ENCODE results near the gene USH1C. TPM values are rescaled to one million over a fixed set of nuclear protein-coding genes. Genes with fewer than 3 reads are reported as not detected.

Gene USH1C
- total RNA-seq, 1 experiment from 2014 or later = not detected

- Histone ChIP-seq H3K9ac (ENCODE audit: low read length) (no peak overlapping the region), H3K4me3 (ENCODE audit: low read length) (no peak overlapping the region), H3K27ac (ENCODE audit: low read length) (no peak overlapping the region), H4K20me1 (ENCODE audit: insufficient read depth, low read depth, low read length) (no peaks in the 10 kb centered on the region), H3K27me3 (ENCODE audit: low read length) (no peaks in the 10 kb centered on the region), H3K4me2 (ENCODE audit: low read depth, low read length, poor library complexity, severe bottlenecking) (no peak overlapping the region), H3K9me2 (replicated peaks; ENCODE audit: insufficient read depth, low read length) (no peaks in the 10 kb centered on the region), H3K9me3 (ENCODE audit: low read length) (no peaks in the 10 kb centered on the region), H3K4me1 (ENCODE audit: low read length) (no peaks in the 10 kb centered on the region), H2AFZ (ENCODE audit: low read length) (no peak overlapping the region), H3K79me2 (ENCODE audit: low read length) (no peaks in the 10 kb centered on the region), H3K36me3 (ENCODE audit: insufficient read depth, low read length) (no peaks in the 10 kb centered on the region)
- no peak for DNase-seq
Observed at GRCh38 chr11:17513853-17514252, 30.4 kb downstream of the USH1C start.

GRCh38 chr11:17512101-17512500 lies 32.1 kb downstream of the USH1C start:
- no peak for DNase-seq
- Histone ChIP-seq H3K9me2 (replicated peaks; ENCODE audit: insufficient read depth, low read length) (no peaks in the 10 kb centered on the region), H3K4me2 (ENCODE audit: low read depth, low read length, poor library complexity, severe bottlenecking) (no peak overlapping the region)

DNA sequence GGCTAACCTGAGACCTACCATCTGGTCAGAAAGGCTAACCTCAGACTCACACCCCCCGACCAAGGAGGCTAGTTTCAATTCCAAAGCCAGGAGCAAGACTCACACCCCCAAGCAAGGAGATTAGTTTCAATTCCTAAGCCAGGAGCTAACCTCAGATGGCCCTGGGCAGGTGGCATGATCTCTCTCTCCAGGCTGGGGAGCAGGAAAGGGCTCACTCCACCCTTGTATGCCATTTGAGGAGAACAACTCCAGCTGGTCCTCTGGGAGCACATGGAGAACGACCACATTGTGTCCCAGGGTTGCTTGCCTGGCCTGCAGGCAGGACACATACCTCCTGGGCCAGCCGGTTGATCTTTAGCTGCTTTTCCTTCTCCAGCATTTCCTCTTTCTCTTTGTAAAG lies 32.6 kb downstream of the USH1C start:
- no peaks in the 10 kb centered on the region for H4K20me1 ChIP-seq (ENCODE audit: insufficient read depth, low read depth, low read length)

More at GRCh38 chr11:17512101-17512500, 32.1 kb downstream of the USH1C start:
- Histone ChIP-seq H3K9ac (ENCODE audit: low read length) (no peak overlapping the region), H3K27ac (ENCODE audit: low read length) (no peak overlapping the region), H3K36me3 (ENCODE audit: insufficient read depth, low read length) (no peaks in the 10 kb centered on the region), H3K27me3 (ENCODE audit: low read length) (no peaks in the 10 kb centered on the region), H2AFZ (ENCODE audit: low read length) (no peak overlapping the region), H3K9me3 (ENCODE audit: low read length) (no peaks in the 10 kb centered on the region), H3K79me2 (ENCODE audit: low read length) (no peaks in the 10 kb centered on the region), H3K4me3 (ENCODE audit: low read length) (no peak overlapping the region), H4K20me1 (ENCODE audit: insufficient read depth, low read depth, low read length) (no peaks in the 10 kb centered on the region), H3K4me1 (ENCODE audit: low read length) (no peaks in the 10 kb centered on the region)

GRCh38 chr11:17510507-17511206 lies 33.6 kb downstream of the USH1C start:
- Histone ChIP-seq H3K9me2 (replicated peaks; ENCODE audit: insufficient read depth, low read length) (no peaks in the 10 kb centered on the region), H3K4me3 (ENCODE audit: low read length) (no peak overlapping the region), H2AFZ (ENCODE audit: low read length) (no peak overlapping the region), H3K9me3 (ENCODE audit: low read length) (no peaks in the 10 kb centered on the region), H3K9ac (ENCODE audit: low read length) (no peak overlapping the region), H3K27me3 (ENCODE audit: low read length) (no peaks in the 10 kb centered on the region), H4K20me1 (ENCODE audit: insufficient read depth, low read depth, low read length) (no peaks in the 10 kb centered on the region), H3K36me3 (ENCODE audit: insufficient read depth, low read length) (no peaks in the 10 kb centered on the region), H3K27ac (ENCODE audit: low read length) (no peak overlapping the region), H3K4me2 (ENCODE audit: low read depth, low read length, poor library complexity, severe bottlenecking) (no peak overlapping the region), H3K4me1 (ENCODE audit: low read length) (no peaks in the 10 kb centered on the region), H3K79me2 (ENCODE audit: low read length) (no peaks in the 10 kb centered on the region)
- DNase-seq = no peak

More for the DNA sequence above, 32.6 kb downstream of the USH1C start:
- H3K4me3 ChIP-seq (ENCODE audit: low read length) = no peak overlapping the region
- H3K9me3 ChIP-seq (ENCODE audit: low read length) = no peaks in the 10 kb centered on the region
- no peaks in the 10 kb centered on the region for H3K9me2 ChIP-seq (replicated peaks; ENCODE audit: insufficient read depth, low read length)
- H3K27me3 ChIP-seq (ENCODE audit: low read length) = no peaks in the 10 kb centered on the region
- H3K4me1 ChIP-seq (ENCODE audit: low read length) = no peaks in the 10 kb centered on the region
- H3K36me3 ChIP-seq (ENCODE audit: insufficient read depth, low read length) = no peaks in the 10 kb centered on the region
- no peak overlapping the region for H2AFZ ChIP-seq (ENCODE audit: low read length)
- H3K79me2 ChIP-seq (ENCODE audit: low read length) = no peaks in the 10 kb centered on the region
- no peak for DNase-seq
- H3K4me2 ChIP-seq (ENCODE audit: low read depth, low read length, poor library complexity, severe bottlenecking) = no peak overlapping the region
- H3K9ac ChIP-seq (ENCODE audit: low read length) = no peak overlapping the region
- H3K27ac ChIP-seq (ENCODE audit: low read length) = no peak overlapping the region

DNA sequence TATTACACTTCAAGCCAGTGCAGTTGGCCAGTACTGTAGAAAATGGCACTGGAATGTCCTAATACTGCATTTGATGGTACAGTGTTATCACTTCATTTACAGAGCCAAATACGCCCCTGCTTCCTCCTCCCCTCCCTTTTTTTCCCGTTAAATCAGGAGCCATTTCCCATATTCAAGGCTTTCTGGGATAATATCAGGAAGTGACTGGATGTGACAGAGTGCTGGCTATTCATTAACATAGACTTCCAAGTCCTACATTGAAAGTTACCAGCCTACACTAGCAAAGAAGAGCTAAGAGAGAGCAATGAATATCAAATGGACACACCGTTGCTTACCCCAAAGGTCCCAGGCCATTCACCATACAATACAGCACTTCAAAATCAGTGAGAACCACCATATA lies 35.4 kb downstream of the USH1C start:
- Histone ChIP-seq H3K79me2 (ENCODE audit: low read length) (no peaks in the 10 kb centered on the region), H3K36me3 (ENCODE audit: insufficient read depth, low read length) (no peaks in the 10 kb centered on the region), H3K9ac (ENCODE audit: low read length) (no peak overlapping the region), H3K9me2 (replicated peaks; ENCODE audit: insufficient read depth, low read length) (no peaks in the 10 kb centered on the region), H3K9me3 (ENCODE audit: low read length) (no peaks in the 10 kb centered on the region), H3K27me3 (ENCODE audit: low read length) (no peaks in the 10 kb centered on the region), H4K20me1 (ENCODE audit: insufficient read depth, low read depth, low read length) (no peaks in the 10 kb centered on the region), H3K4me2 (ENCODE audit: low read depth, low read length, poor library complexity, severe bottlenecking) (no peak overlapping the region), H3K4me3 (ENCODE audit: low read length) (no peak overlapping the region), H3K27ac (ENCODE audit: low read length) (no peak overlapping the region), H2AFZ (ENCODE audit: low read length) (no peak overlapping the region), H3K4me1 (ENCODE audit: low read length) (no peaks in the 10 kb centered on the region)
- no peak for DNase-seq

GRCh38 chr11:17508306-17508705 lies 35.9 kb downstream of the USH1C start:
- DNase-seq = no peak
- no peaks in the 10 kb centered on the region for H3K9me3 ChIP-seq (ENCODE audit: low read length)
- H3K36me3 ChIP-seq (ENCODE audit: insufficient read depth, low read length) = no peaks in the 10 kb centered on the region
- H3K4me2 ChIP-seq (ENCODE audit: low read depth, low read length, poor library complexity, severe bottlenecking) = no peak overlapping the region
- no peaks in the 10 kb centered on the region for H3K79me2 ChIP-seq (ENCODE audit: low read length)
- no peaks in the 10 kb centered on the region for H4K20me1 ChIP-seq (ENCODE audit: insufficient read depth, low read depth, low read length)
- no peak overlapping the region for H3K4me3 ChIP-seq (ENCODE audit: low read length)
- H3K27me3 ChIP-seq (ENCODE audit: low read length) = no peaks in the 10 kb centered on the region
- H3K4me1 ChIP-seq (ENCODE audit: low read length) = no peaks in the 10 kb centered on the region
- no peaks in the 10 kb centered on the region for H3K9me2 ChIP-seq (replicated peaks; ENCODE audit: insufficient read depth, low read length)
- H2AFZ ChIP-seq (ENCODE audit: low read length) = no peak overlapping the region
- H3K9ac ChIP-seq (ENCODE audit: low read length) = no peak overlapping the region
- H3K27ac ChIP-seq (ENCODE audit: low read length) = no peak overlapping the region

- Histone ChIP-seq H3K9me2 (replicated peaks; ENCODE audit: insufficient read depth, low read length) (no peaks in the 10 kb centered on the region), H4K20me1 (ENCODE audit: insufficient read depth, low read depth, low read length) (no peaks in the 10 kb centered on the region), H3K79me2 (ENCODE audit: low read length) (no peaks in the 10 kb centered on the region), H3K4me3 (ENCODE audit: low read length) (no peak overlapping the region), H3K36me3 (ENCODE audit: insufficient read depth, low read length) (no peaks in the 10 kb centered on the region), H3K9ac (ENCODE audit: low read length) (no peak overlapping the region), H3K27me3 (ENCODE audit: low read length) (no peaks in the 10 kb centered on the region), H3K9me3 (ENCODE audit: low read length) (no peaks in the 10 kb centered on the region), H3K4me1 (ENCODE audit: low read length) (no peaks in the 10 kb centered on the region), H2AFZ (ENCODE audit: low read length) (no peak overlapping the region), H3K4me2 (ENCODE audit: low read depth, low read length, poor library complexity, severe bottlenecking) (no peak overlapping the region), H3K27ac (ENCODE audit: low read length) (no peak overlapping the region)
- DNase-seq = no peak
Observed at GRCh38 chr11:17507773-17508172, 36.4 kb downstream of the USH1C start.

DNA sequence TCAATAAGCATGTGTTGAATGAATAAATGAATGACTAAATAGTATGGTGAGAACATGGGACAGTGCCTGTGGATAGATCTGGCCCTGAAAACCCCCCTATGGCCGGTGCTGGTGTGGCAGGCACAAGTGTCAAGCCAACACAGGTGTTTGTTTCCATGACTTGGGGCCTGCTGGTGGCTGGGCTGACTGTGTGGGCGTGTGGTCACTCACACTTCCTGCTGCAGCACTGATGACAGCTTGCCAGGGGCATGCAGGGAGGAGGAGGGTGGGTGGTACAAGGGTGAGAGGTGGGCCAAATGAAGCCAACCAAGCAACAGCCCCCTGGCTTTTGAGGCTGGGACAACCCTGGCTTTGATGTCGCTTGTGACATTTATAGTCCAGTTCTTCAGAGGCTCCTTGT lies 37.3 kb downstream of the USH1C start:
- H3K9ac ChIP-seq (ENCODE audit: low read length) = no peak overlapping the region
- no peaks in the 10 kb centered on the region for H3K4me1 ChIP-seq (ENCODE audit: low read length)
- H3K27me3 ChIP-seq (ENCODE audit: low read length) = no peaks in the 10 kb centered on the region
- H3K9me3 ChIP-seq (ENCODE audit: low read length) = no peaks in the 10 kb centered on the region
- no peaks in the 10 kb centered on the region for H3K79me2 ChIP-seq (ENCODE audit: low read length)
- no peak overlapping the region for H3K4me2 ChIP-seq (ENCODE audit: low read depth, low read length, poor library complexity, severe bottlenecking)
- H3K4me3 ChIP-seq (ENCODE audit: low read length) = no peak overlapping the region
- H3K27ac ChIP-seq (ENCODE audit: low read length) = no peak overlapping the region
- no peaks in the 10 kb centered on the region for H4K20me1 ChIP-seq (ENCODE audit: insufficient read depth, low read depth, low read length)
- DNase-seq = no peak
- no peaks in the 10 kb centered on the region for H3K36me3 ChIP-seq (ENCODE audit: insufficient read depth, low read length)
- no peaks in the 10 kb centered on the region for H3K9me2 ChIP-seq (replicated peaks; ENCODE audit: insufficient read depth, low read length)
- H2AFZ ChIP-seq (ENCODE audit: low read length) = no peak overlapping the region

Data from Karpas-422 (cell line).